ENCODE data around the gene DZIP3.

The DZIP3 gene, protein sequence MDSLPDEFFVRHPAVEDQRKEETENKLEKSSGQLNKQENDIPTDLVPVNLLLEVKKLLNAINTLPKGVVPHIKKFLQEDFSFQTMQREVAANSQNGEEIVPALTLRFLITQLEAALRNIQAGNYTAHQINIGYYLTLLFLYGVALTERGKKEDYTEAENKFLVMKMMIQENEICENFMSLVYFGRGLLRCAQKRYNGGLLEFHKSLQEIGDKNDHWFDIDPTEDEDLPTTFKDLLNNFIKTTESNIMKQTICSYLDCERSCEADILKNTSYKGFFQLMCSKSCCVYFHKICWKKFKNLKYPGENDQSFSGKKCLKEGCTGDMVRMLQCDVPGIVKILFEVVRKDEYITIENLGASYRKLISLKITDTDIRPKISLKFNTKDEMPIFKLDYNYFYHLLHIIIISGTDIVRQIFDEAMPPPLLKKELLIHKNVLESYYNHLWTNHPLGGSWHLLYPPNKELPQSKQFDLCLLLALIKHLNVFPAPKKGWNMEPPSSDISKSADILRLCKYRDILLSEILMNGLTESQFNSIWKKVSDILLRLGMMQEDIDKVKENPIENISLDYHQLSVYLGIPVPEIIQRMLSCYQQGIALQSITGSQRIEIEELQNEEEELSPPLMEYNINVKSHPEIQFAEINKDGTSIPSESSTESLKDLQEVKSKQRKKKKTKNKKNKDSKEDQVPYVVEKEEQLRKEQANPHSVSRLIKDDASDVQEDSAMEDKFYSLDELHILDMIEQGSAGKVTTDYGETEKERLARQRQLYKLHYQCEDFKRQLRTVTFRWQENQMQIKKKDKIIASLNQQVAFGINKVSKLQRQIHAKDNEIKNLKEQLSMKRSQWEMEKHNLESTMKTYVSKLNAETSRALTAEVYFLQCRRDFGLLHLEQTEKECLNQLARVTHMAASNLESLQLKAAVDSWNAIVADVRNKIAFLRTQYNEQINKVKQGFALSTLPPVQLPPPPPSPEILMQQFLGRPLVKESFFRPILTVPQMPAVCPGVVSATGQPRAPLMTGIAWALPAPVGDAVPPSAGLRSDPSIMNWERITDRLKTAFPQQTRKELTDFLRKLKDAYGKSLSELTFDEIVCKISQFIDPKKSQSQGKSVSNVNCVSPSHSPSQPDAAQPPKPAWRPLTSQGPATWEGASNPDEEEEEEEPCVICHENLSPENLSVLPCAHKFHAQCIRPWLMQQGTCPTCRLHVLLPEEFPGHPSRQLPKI

DNA sequence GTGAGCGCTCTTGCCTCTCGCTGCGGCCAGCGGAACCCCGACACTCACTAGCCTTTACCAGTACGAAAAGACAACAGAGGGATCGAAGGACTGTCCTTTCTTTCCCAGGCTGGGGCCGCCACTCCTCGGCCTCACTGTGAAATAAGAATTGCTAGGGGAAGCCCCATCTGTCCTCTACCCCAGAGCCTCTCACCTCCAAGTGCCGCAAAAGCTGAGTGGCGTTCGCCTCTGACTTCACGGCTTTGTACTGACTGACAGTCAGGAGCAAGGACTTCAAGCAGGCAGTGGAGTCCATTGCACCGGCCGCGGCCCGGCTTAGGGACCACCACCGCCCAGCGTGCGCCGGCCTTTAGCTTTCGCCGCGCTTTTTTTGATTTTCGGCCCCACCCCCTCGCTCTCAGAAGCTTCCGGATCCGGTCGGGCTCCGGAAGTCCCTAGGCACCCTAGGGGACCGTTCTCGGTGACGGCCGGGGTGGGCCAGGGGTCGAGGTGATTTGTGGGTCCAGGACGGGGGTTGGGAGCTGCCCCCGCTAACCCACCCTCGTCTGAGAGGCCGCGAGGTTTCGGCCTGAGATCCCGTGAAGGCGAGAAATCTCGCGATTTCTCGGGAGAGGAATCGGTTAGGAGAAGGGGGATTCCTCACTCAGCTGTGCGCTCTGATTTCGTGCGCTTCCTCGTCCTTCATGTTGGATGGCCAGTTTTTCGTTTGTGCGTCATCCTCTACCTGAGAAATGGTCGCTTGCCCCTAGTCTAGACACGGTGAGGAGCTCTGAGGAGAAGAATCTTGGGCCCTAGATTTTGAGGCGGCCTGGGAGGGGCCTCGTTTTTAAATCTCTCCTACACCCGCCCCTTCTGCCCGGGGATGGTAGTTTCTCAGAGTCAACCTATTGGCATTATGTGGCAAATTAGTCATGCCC lies at the start of gene DZIP3, which contains the start of gene CIP2A:
DZIP3 (plus strand) TSS at position 642 of the 917 bp plus-strand sequence. CDS start 15,685 bp downstream, outside the sequence.
CIP2A (minus strand) TSS at position 358 of the 917 bp plus-strand sequence; CDS start at position 295, 63 bp downstream.
- peak; percentile 62 for DNase-seq (ENCODE audit: low read depth)

GRCh38 chr3:108546247-108546646 lies 43.3 kb upstream of the DZIP3 start:
- DNase-seq (ENCODE audit: low read depth) = no peak

DNA sequence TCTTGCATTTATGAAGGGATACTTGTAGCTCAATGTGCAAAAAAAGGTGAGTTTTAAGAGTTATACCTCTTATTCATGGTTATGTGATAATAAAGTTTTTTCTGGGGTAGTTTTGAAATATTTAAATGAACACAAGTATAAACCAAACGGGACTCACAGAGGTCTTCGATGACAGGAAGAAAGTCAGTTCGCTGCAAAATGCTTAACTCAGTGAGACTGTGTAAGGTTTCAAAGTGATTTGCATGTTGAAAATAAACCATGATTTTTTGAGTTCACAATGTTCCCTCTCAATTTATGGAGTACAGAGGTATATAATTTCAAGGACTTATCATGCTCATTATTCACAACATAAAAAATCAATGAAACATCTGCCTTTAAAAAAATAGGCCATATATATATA lies 42.8 kb upstream of the DZIP3 start:
- no peak for DNase-seq (ENCODE audit: low read depth)

DNA sequence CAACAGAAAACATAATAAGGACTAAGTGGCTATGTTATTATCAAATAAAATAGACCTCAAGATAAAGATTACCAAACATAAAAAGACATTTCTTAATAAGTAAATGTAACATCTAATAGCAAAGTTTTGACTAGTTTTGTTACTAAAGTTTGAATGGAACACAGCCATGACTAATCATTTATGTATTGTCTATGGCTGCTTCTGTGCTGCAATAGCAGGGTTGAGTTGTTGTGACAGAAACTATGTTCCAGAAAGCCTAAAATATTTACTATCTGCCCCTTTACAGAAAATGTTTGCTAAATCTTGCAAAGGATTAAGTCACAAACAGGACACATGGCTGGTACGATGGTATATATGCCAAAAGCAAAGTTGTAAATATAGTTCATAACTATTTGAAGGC lies 41.2 kb upstream of the DZIP3 start:
- DNase-seq (ENCODE audit: low read depth) = no peak

GRCh38 chr3:108548886-108549285 lies 40.6 kb upstream of the DZIP3 start:
- no peak for DNase-seq (ENCODE audit: low read depth)

DNA sequence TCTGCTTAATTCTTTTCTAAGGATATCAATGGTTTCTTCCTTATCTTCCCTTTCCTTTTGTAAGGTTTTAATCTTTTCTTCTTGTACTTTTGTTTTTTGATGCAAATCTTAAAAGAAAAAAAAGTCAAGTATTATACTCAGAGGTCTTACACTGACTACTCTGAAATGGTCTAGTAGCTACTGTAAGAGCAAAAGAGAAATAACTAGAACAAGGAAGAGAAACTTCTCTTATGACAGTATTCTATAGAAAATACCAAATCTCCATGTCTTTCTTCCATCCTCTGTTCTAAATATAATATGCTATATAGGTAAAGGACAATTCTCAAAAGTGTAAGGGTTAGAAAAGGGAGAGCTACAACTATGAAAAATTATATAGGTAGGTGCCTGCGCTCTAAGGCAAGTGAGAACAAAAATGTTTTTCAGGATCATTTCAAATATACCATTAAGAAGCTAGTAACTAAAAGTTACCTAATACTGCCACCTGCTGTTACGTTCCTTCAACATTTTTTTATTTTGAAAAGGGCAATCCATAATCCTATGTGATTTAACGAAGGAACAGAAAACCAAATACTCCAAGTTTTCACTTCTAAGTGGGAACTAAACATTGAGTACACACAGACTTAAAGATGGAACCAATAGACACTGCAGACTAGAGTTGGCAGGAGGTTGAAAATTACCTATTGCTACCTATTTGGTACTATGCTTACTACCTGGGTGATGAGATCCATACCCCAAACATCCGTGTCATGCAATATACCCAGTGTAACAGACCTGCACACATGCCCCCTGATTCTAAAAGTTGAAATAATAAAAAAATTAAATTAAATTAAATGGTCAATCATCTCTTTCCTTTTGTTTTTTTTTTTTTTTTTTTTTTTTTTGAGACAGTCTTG lies 37.0 kb upstream of the DZIP3 start:
- no peak for DNase-seq (ENCODE audit: low read depth)

DNA sequence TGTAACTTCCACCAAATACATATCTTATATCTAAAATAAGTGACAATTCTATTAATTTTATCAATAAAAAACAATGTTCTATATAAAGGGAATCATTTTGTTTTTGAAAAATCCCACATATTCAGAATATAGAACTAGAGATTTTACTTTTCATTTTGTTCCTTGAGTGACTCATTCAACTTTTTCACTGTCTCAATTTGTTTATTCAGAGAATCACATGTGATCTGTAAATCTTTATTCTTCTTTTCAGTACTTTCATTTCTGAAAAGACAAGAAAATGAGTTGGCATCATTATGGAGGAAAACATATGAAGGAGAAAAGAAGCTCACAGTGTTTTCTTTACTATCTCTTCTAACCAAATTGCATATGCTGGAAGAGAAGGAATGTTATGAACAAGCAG lies 35.3 kb upstream of the DZIP3 start:
- DNase-seq (ENCODE audit: low read depth) = no peak

GRCh38 chr3:108554913-108555571 lies 34.5 kb upstream of the DZIP3 start:
- DNase-seq (ENCODE audit: low read depth) = no peak

- no peak for DNase-seq (ENCODE audit: low read depth)
Observed at GRCh38 chr3:108555966-108556581, 33.4 kb upstream of the DZIP3 start.

DNA sequence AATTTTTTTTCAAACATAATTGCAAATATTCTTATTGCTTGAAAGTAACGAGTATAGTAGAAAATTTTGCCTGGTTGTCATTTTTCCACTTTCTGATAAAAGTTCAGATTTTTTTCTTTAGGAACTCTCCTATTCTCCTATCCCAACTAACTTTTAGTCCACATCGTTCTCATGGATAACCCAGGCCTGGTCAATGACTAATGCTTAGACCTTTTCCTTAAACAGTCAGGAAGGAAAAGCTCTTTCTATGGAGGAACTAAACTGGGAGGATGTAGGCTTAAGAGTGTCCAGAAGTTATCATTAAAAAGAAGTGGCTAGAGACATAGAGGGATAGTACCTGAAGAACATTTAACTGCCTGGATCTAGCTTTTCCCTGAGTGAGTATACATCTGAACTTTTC lies 27.0 kb upstream of the DZIP3 start:
- no peak for DNase-seq (ENCODE audit: low read depth)

DNA sequence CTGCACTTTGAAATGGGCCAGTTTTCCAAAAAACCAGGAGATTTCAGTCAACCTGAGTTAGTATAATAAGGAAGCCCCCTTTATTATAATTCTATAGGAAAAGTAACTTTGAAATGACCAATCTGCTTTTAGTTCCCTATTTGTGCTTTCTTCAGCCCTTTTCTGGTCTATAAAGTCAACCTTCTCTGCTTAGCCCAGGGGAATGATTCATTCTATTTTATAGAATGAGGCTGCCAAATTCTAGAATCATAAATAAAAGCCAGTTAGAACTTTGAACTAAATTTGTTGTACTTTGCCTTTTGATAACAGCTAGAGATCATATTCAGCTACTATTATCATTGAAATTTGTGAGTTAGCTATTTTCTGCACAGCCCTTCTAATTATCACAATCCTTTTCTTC lies 25.0 kb upstream of the DZIP3 start:
- DNase-seq (ENCODE audit: low read depth) = no peak

DNA sequence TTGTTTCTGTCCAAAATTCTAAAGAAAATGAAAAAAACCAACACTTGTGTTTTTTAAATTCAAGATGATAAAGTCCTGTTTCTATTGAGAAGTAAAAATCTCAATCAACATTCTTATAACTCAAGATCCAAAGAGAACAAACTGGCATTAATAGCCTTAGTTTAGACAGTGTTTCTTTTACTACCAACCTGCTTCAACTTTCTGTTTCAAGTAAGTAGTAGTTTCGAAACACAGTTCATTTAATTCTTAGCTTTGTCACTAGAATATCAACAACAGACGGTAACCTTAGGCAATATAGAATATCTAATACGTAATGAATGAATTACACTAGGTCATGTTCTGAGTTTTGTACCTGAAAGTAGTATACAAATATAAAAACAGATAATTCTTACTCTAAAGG lies 24.0 kb upstream of the DZIP3 start:
- DNase-seq (ENCODE audit: low read depth) = no peak

DNA sequence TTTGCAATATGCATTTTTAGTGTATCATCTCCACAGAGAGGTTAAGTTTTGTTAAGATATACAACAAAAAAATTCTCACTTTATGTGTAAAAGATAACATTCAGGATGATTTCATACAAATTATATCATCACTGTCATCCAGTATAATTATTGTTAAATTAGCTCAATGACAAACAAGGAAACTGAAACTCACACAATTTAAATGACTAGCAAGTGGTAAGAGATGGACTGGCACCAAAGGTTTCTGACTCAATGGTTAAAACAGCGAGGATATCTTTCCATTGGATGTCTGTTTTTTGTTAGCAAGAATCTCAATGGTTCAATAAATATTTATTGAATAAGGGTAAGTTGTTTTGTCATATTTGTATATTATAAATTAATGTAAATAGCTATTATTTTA lies 22.9 kb upstream of the DZIP3 start:
- no peak for DNase-seq (ENCODE audit: low read depth)

DNA sequence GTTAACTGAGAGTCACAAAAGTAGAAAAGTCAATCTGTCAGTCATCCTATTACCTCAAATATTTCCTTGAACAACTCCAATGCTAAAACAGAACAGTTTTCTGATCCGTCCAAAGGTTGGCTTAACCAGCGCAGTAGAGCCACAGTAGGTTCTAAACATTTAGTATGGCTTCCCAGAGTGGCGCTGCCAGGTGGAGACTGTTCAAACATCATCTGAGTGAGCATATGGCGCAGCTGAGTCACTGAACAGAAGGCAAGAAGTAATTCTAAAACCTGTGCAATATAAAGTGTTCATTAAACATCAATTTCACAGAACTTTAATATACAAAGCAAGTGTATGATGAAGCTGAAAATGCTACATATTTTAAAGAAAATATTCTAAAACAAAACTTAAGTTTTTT lies 20.2 kb upstream of the DZIP3 start:
- no peak for DNase-seq (ENCODE audit: low read depth)

- DNase-seq (ENCODE audit: low read depth) = no peak
Observed at GRCh38 chr3:108578064-108578463, 11.5 kb upstream of the DZIP3 start.

DNA sequence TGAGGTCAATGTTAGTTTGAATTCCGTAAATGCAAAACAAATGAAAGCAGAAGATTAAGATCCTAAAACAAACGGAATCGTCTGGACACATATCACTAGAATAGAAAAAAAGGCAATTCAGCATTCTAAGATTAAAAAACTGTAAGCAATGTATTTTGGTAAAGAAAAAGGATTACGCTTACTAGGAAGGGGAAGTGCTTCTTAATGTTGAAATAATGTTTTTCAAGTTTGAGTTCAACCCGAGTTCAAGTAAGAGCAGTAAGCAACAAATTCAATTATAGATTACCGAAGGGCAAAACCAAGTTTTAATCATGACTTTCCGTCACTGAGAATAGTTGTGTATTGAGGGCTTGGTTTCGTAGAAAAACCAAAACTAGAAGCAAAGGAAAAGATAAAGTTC lies 921 bp upstream of the DZIP3 start:
- no peak for DNase-seq (ENCODE audit: low read depth)

- no peak for DNase-seq (ENCODE audit: low read depth)
Observed at GRCh38 chr3:108589998-108590323, 439 bp downstream of the DZIP3 start.

GRCh38 chr3:108590460-108590859 lies 938 bp downstream of the DZIP3 start:
- DNase-seq (ENCODE audit: low read depth) = no peak

DNA sequence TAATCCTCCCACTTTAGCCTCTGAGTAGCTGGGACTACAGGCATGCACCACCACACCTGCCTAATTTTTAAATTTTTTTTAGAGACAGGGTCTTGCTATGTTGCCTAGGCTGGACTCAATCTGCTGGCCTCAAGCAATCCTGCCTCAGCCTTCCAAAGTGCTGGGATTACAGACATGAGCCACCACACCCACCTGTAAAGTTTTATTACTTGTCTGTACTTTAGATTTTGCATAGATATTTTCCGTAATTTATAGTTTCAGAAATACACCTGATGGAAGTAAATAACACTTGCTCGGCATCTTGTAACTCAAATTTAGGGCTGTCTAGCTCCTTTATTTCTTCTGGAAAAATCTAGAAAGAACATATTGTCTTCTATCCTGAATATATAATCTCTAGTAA lies 5.8 kb downstream of the DZIP3 start:
- no peak for DNase-seq (ENCODE audit: low read depth)

Measured in stimulated activated CD8-positive, alpha-beta memory T cell treated with anti-CD3 and anti-CD28 coated beads, Interleukin-15, amount 100 ng/mL, for 1 hour (primary cell).